DND-41 (cell line): ENCODE measurements around the gene DIRAS3.

ENCODE experiments used
- ATAC-seq: fragments of 200-7000 bp; cut with Tn5 transposase; 3 replicates; pipeline ENCODE4 v1.9.1; 2021; ENCODE audit warnings: low read depth; ENCODE audit not compliant: insufficient read depth
- DNase-seq: peaks from one replicate; pipeline ENCODE4 v3.0.0-alpha.2; 2020
- H2AFZ ChIP-seq: 2 replicates; pipeline ENCODE4 v1.6.0; 2012; ENCODE audit warnings: low read depth, low read length
- H3K27ac ChIP-seq: 2 replicates; pipeline ENCODE4 v1.5.1; 2012; ENCODE audit warnings: low read length, inconsistent platforms
- H3K27me3 ChIP-seq: fragments of 200-600 bp; sonication (generic); 2 replicates; pipeline ENCODE4 v1.6.0; 2012; ENCODE audit warnings: low read length, mild to moderate bottlenecking, inconsistent platforms; ENCODE audit not compliant: insufficient read depth, poor library complexity
- H3K36me3 ChIP-seq: 2 replicates; pipeline ENCODE4 v1.5.1; 2012; ENCODE audit warnings: low read length, inconsistent platforms; ENCODE audit not compliant: insufficient read depth
- H3K4me1 ChIP-seq: 2 replicates; pipeline ENCODE4 v1.5.1; 2012; ENCODE audit warnings: mild to moderate bottlenecking, low read length; ENCODE audit not compliant: insufficient read depth
- H3K4me2 ChIP-seq: 2 replicates; pipeline ENCODE4 v1.6.0; 2012; ENCODE audit warnings: mild to moderate bottlenecking, moderate library complexity, low read length, inconsistent platforms; ENCODE audit not compliant: insufficient read depth
- H3K4me3 ChIP-seq, 2 experiments: fragments of 200-600 bp in 1 of 2; shearing (Covaris generic) in 1 of 2; 2 replicates each; pipeline ENCODE4 v1.5.1; 2012 to 2016; ENCODE audit warnings: inconsistent platforms in 2 of 2, low read length in 2 of 2, mild to moderate bottlenecking in 2 of 2, low read depth in 1 of 2, moderate library complexity in 1 of 2
- H3K79me2 ChIP-seq: 2 replicates; pipeline ENCODE4 v1.6.0; 2012; ENCODE audit warnings: low read length, inconsistent platforms; ENCODE audit not compliant: insufficient read depth
- H3K9ac ChIP-seq: 2 replicates; pipeline ENCODE4 v1.6.0; 2012; ENCODE audit warnings: low read depth, mild to moderate bottlenecking, inconsistent platforms, low read length, moderate library complexity
- H3K9me3 ChIP-seq: 2 replicates; pipeline ENCODE4 v1.5.1; 2012; ENCODE audit warnings: low read length, moderate library complexity, mild to moderate bottlenecking, inconsistent platforms; ENCODE audit not compliant: insufficient read depth, severe bottlenecking
- H4K20me1 ChIP-seq: 2 replicates; pipeline ENCODE4 v1.6.0; 2012; ENCODE audit warnings: low read length; ENCODE audit not compliant: insufficient read depth
- CTCF ChIP-seq: IDR thresholded peaks from 2 replicates; pipeline ENCODE4 v1.5.1; 2012; ENCODE audit warnings: borderline replicate concordance, low read length, moderate library complexity, mild to moderate bottlenecking; ENCODE audit not compliant: poor library complexity, severe bottlenecking; ENCODE audit errors: extremely low read depth
- EZH2 ChIP-seq: IDR thresholded peaks from 3 replicates; pipeline ENCODE4 v1.6.1; 2012; ENCODE audit warnings: borderline replicate concordance, low read depth, mild to moderate bottlenecking, moderate library complexity, low read length, inconsistent platforms; ENCODE audit not compliant: severe bottlenecking

Gene DIRAS3

GRCh38 chr1:68016381-68016780 is 34.0 kb downstream of the DIRAS3 start:
- Histone ChIP-seq H3K27ac (no peak overlapping the region), H3K36me3 (no peaks in the 10 kb centered on the region), H3K4me2 (no peak overlapping the region), H3K4me1 (no peaks in the 10 kb centered on the region), H4K20me1 (no peaks in the 10 kb centered on the region), H3K4me3 (no peak overlapping the region), H2AFZ (no peak overlapping the region), H3K79me2 (no peaks in the 10 kb centered on the region), H3K9ac (no peak overlapping the region), H3K9me3 (no peaks in the 10 kb centered on the region), H3K27me3 (no peaks in the 10 kb centered on the region)
- DNase-seq (no peak), ATAC-seq (no peak)
- TF ChIP-seq CTCF (no peak), EZH2 (no peak)

DNA sequence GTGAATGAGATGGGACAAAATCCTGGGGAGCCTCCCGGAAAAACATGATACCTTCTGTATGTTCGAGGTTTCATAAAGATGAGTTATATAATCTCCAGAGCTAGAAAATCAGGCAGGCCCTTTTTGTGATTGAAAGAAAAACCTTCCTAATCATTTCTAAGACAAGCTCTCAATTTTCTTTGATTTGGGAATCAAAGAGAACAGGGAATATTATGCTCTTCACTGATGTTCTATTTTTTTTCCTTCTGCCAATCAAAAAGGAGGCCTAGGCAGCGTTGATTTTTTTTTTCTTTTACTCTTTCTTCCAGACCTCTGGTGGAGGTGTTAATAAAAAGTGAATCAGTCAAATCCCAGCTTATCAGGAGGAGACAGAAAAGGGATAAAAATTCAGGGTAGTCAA is 34.5 kb downstream of the DIRAS3 start:
- no peak overlapping the region for H3K27ac ChIP-seq
- H4K20me1 ChIP-seq, result no peaks in the 10 kb centered on the region
- no peak for ATAC-seq
- no peaks in the 10 kb centered on the region for H3K9me3 ChIP-seq
- TF ChIP-seq CTCF (no peak), EZH2 (no peak)
- no peak overlapping the region for H3K4me2 ChIP-seq
- no peaks in the 10 kb centered on the region for H3K36me3 ChIP-seq
- H3K9ac ChIP-seq, result no peak overlapping the region
- H3K27me3 ChIP-seq, result no peaks in the 10 kb centered on the region
- H3K4me1 ChIP-seq, result no peaks in the 10 kb centered on the region
- no peak for DNase-seq
- no peak overlapping the region for H2AFZ ChIP-seq
- H3K79me2 ChIP-seq, result no peaks in the 10 kb centered on the region
- H3K4me3 ChIP-seq, result no peak overlapping the region

DNA sequence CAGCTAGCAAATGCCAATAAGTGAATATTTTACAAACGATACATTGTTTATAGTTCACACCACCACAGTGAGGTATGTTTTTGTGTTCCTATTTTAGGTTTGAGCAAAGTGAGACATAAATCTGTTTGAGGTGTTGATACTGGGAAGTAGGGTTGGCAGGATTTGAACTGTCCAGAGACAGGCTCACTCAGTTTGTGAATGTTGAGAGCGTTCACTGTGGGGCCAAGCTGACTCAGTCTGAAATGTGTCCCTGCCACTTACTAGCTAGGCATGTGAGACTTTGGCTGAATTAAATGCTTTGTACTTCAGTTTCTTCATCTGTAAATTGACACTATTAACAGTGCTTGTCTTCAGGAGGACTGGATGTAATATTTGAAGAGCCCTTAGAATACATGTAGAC is 35.1 kb downstream of the DIRAS3 start:
- no peak for ATAC-seq
- DNase-seq, result no peak
- no peaks in the 10 kb centered on the region for H3K4me1 ChIP-seq
- H3K27me3 ChIP-seq, result no peaks in the 10 kb centered on the region
- H4K20me1 ChIP-seq, result no peaks in the 10 kb centered on the region
- no peaks in the 10 kb centered on the region for H3K9me3 ChIP-seq
- H3K9ac ChIP-seq, result no peak overlapping the region
- no peak overlapping the region for H2AFZ ChIP-seq
- H3K4me2 ChIP-seq, result no peak overlapping the region
- no peaks in the 10 kb centered on the region for H3K36me3 ChIP-seq
- no peak overlapping the region for H3K27ac ChIP-seq
- H3K79me2 ChIP-seq, result no peaks in the 10 kb centered on the region
- TF ChIP-seq EZH2 (no peak), CTCF (no peak)
- no peak overlapping the region for H3K4me3 ChIP-seq

GRCh38 chr1:68013351-68013750 is 37.1 kb downstream of the DIRAS3 start:
- Histone ChIP-seq H3K9ac (no peak overlapping the region), H3K4me1 (no peaks in the 10 kb centered on the region), H3K27me3 (no peaks in the 10 kb centered on the region), H3K36me3 (no peaks in the 10 kb centered on the region), H3K9me3 (no peaks in the 10 kb centered on the region), H3K4me3 (no peak overlapping the region), H3K27ac (no peak overlapping the region), H3K4me2 (no peak overlapping the region), H3K79me2 (no peaks in the 10 kb centered on the region), H4K20me1 (no peaks in the 10 kb centered on the region), H2AFZ (no peak overlapping the region)
- ATAC-seq (no peak), DNase-seq (no peak)
- TF ChIP-seq EZH2, result no peak
- TF ChIP-seq CTCF, result no peak
